Naive thymus-derived CD8-positive, alpha-beta T cell (primary cell): Measurements from ENCODE around the gene FAM163B. TPM values are rescaled to one million over a fixed set of nuclear protein-coding genes. Genes with fewer than 3 reads are reported as not detected.

Experiments used
- ATAC-seq, 2 donors: fragments of 150-1000 bp; cut with Tn5 transposase in 1 of 2; sonication (Bioruptor Pico), chemical (Tn5 transposase) in 1 of 2; 1 replicate in 1 of 2; 2 replicates in 1 of 2; pipeline ENCODE4 v1.10.0; 2021; ENCODE audit warnings: mild to moderate bottlenecking in 2 of 2, moderate library complexity in 2 of 2
- POLR2A ChIA-PET: fragments of 350-600 bp; sonication (Branson Sonifier 250); formaldehyde crosslinking; loops from one replicate; lab custom pipeline; 2021; ENCODE audit warnings: antibody characterized with exemption; lab: Charles Lee
- DNase-seq, 10 donors: peaks; one replicate each; pipeline versions ENCODE4 v3.0.0 to v3.0.0-alpha.2; 2020 to 2022
- H3K27ac Mint-ChIP-seq, 10 donors: one replicate each; pipeline ENCODE4 v1.8.0; 2020 to 2022; ENCODE audit warnings: mild to moderate bottlenecking in 10 of 10, mixed read lengths in 10 of 10, moderate library complexity in 4 of 10, inconsistent platforms in 1 of 10
- H3K27me3 Mint-ChIP-seq, 5 donors: one replicate each; pipeline ENCODE4 v1.8.0; 2021 to 2022; ENCODE audit warnings: mixed read lengths in 5 of 5
- H3K36me3 Mint-ChIP-seq, 3 donors: one replicate each; pipeline ENCODE4 v1.8.0; 2020 to 2022; ENCODE audit warnings: mixed read lengths in 3 of 3, mild to moderate bottlenecking in 2 of 3, inconsistent platforms in 1 of 3
- H3K4me1 Mint-ChIP-seq, 4 donors: one replicate each; pipeline ENCODE4 v1.8.0; 2021 to 2022; ENCODE audit warnings: mixed read lengths in 4 of 4
- H3K4me3 Mint-ChIP-seq, 10 donors: one replicate each; pipeline ENCODE4 v1.8.0; 2020 to 2022; ENCODE audit warnings: mild to moderate bottlenecking in 10 of 10, mixed read lengths in 10 of 10, moderate library complexity in 6 of 10, inconsistent platforms in 1 of 10
- H3K9me3 Mint-ChIP-seq, 9 donors: one replicate each; pipeline ENCODE4 v1.8.0; 2020 to 2022; ENCODE audit warnings: mixed read lengths in 9 of 9, mild to moderate bottlenecking in 3 of 9, inconsistent platforms in 1 of 9, moderate library complexity in 1 of 9
- polyA plus RNA-seq, 3 donors: library from polyadenylated mRNA; unstranded; fragments of 300-500 nt; fragmentation: Illumina TruSeq; gene quantifications; one replicate each; pipeline ENCODE4 v1.2.3, GENCODE V29; 2021
- total RNA-seq, 8 experiments: library from RNA in 2 of 8; stranded (reverse) in 2 of 8; gene quantifications; one replicate each; pipeline ENCODE4 v1.2.3 and lab custom pipeline; 2021 to 2026

The FAM163B gene
- total and polyA plus RNA-seq, 5 experiments from 2014 or later, result not detected

DNA sequence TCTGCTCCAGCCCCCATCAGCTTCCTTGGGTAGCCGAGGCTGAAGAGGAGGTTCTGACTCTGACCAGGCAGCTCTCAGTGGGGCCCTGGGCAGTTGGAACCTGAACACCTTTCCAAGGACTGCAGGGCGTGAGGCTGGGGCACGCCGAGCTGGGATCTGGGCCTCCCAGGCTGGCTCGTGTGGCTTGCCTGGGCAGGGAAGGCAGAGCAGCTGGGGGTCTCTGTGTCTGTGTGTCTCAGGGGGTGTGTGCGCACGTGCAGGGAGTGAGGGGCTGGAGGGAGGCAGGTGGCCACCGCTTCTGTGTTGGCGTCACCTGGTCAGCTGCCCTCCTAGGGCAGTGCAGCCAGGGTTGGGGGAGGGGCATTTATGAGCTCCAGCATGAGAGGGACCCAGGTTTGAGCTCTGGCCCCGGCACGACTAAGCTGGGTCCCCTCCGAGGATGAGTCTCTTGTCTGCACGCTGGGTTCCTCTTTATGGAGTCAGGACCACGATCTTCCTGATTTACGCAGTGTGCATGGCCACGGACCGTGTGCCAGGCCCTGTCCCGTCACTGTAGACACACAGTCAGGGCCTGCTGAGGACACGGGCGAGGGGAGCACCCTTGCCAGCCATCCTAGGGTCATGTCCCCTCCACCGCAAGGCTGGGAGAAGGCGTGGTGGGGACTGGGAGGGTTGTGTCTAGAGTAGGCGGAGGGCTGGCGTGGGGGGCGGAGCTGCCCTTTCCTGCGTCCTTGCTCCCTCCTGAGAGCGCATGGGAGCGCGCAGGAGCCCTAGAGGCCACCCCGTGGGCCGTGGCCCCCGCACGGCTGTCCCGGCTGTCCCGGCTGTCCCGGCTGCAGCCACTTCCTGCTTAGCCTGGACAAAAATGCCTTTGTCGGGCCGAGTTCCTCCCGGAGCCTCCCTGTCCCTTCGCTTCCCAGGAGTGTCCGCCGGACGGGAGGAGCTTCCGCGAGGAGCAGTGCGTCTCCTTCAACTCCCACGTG, 70.0 kb downstream of the FAM163B start:
- Mint-ChIP-seq H3K4me3 (peak overlapping the region in 3 of 10 donors; percentile 23 to 50 (median 25)), H3K27me3 (peaks cover 0 to 8% (median 0%) of the 10 kb centered on the region in 5 donors), H3K4me1 (peaks cover 7 to 17% (median 10%) of the 10 kb centered on the region in 4 donors), H3K9me3 (no peaks in the 10 kb centered on the region), H3K27ac (peak overlapping the region in 2 of 10 donors; percentile 11 to 40), H3K36me3 (no peaks in the 10 kb centered on the region)
- DNase-seq (no peak), ATAC-seq (no peak)
- POLR2A ChIA-PET, result no interaction called here

DNA sequence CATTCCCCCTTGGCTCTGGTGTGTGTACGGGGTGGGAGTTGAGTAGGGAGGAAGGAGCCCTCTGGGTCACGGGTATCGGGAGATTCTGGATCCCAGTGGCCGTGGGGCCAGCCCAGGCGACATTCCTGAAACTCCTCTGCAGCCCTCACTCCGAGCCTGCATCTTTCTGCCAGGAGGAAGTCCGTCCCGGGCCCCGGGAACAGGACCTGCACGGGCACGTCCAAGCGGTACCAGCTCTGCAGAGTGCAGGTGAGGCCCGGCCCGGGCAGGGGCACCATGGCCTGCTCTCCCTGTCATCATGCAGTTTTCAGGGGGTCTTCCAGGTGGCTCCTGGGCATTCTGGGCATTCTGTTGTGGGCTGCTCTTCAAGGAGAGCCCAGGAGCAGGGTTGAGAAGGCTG, 71.0 kb downstream of the FAM163B start:
- DNase-seq (no peak), ATAC-seq (no peak)
- Mint-ChIP-seq H3K9me3 (no peaks in the 10 kb centered on the region), H3K27ac (peak overlapping the region in 1 of 10 donors; percentile 57), H3K4me1 (peaks cover 9 to 23% (median 19%) of the 10 kb centered on the region in 4 donors), H3K4me3 (no peak overlapping the region), H3K27me3 (peaks cover 0 to 11% (median 0%) of the 10 kb centered on the region in 5 donors), H3K36me3 (no peaks in the 10 kb centered on the region)
- POLR2A ChIA-PET, result no interaction called here

GRCh38 chr9:133537257-133537656, 71.9 kb downstream of the FAM163B start:
- no peak overlapping the region for H3K27ac Mint-ChIP-seq
- ATAC-seq (no peak), DNase-seq (no peak)
- no peaks in the 10 kb centered on the region for H3K36me3 Mint-ChIP-seq
- no peak overlapping the region for H3K4me3 Mint-ChIP-seq
- no peaks in the 10 kb centered on the region for H3K9me3 Mint-ChIP-seq
- POLR2A ChIA-PET, result no interaction called here
- H3K27me3 Mint-ChIP-seq, result peaks cover 0 to 13% (median 0%) of the 10 kb centered on the region in 5 donors
- H3K4me1 Mint-ChIP-seq, result peaks cover 11 to 30% (median 25%) of the 10 kb centered on the region in 4 donors

DNA sequence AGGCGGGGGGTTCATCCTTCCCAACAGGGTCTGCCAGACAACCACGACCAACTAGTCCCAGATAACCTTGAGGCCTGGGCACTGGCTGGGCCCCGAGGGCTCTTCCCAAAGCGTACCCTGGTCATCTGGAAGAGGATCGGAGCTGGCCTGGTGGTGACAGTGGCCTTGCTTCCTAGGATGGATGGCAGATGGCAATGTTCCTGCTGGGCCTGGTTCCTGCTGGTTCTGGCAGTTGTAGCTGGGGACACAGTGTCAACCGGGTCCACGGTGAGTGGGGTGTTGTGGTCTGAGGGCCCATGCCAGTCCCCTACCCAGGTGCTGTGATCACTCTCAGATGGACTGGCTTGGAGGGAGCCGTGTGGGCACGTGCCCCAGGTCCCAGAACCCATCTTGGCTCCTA, 72.7 kb downstream of the FAM163B start:
- Mint-ChIP-seq H3K4me3 (no peak overlapping the region), H3K4me1 (peaks cover 11 to 30% (median 25%) of the 10 kb centered on the region in 4 donors), H3K27me3 (peaks cover 0 to 14% (median 0%) of the 10 kb centered on the region in 5 donors), H3K9me3 (no peaks in the 10 kb centered on the region), H3K27ac (peak overlapping the region in 1 of 10 donors; percentile 70), H3K36me3 (no peaks in the 10 kb centered on the region)
- ATAC-seq (no peak), DNase-seq (no peak)
- POLR2A ChIA-PET, result no interaction called here

DNA sequence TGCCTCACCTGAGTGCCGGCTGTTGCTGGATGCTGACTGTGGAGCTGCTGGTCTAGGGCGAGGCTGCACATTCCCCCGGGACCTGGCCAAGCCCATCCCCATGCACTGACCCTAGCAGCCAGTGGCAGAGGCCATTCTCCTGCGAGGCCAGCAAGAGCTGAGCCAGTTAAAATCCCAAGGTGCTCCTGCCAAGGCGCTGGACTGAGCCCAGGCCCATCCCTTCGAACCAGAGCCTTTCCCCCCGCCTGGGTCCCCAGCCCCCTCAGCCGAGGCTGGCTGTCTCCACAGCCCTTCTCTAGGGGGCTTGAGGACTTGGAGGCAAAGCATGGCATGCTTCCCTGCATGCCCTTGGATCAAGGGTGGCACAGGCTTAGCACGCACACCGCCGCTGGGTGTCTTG, 73.1 kb downstream of the FAM163B start:
- H3K4me1 Mint-ChIP-seq, result peaks cover 11 to 30% (median 25%) of the 10 kb centered on the region in 4 donors
- peak overlapping the region in 1 of 10 donors; percentile 70 for H3K27ac Mint-ChIP-seq
- no peaks in the 10 kb centered on the region for H3K36me3 Mint-ChIP-seq
- no peak for ATAC-seq
- H3K27me3 Mint-ChIP-seq, result peaks cover 0 to 14% (median 0%) of the 10 kb centered on the region in 5 donors
- no peak for DNase-seq
- peak overlapping the region in 3 of 10 donors; percentile 26 to 63 (median 59) for H3K4me3 Mint-ChIP-seq
- H3K9me3 Mint-ChIP-seq, result no peaks in the 10 kb centered on the region
- POLR2A ChIA-PET, result no interaction called here

DNA sequence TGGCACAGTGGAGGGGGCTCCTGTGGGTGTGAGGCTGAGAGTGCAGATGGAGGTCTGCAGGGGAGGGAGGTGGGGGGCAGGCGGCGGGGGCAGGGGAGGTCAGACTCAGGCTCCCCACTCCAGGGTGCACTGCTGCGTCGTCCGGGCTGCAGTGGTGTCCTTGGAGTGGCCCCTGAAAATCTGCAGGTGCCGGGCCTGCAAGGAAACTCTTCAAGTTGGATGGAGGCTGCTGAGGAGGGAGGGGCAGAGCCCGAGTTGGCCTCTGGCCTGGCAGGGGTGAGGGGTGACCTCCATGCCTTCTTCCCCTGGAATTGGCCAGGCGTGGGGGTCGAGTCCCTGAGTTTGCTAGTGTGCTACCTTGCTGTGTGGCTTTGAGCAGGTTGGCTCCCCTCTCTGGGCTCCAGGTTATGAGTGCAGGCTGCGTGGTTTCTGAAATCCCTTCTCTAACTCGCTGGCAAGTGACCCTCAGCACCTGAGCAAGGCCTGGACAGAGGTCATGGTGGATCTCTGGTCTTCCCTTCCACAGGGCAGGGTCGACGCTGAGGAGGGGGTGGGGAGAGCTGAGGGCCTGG, 73.8 kb downstream of the FAM163B start:
- POLR2A ChIA-PET, result interaction anchor here (1.9 kb wide), 1 partner anchor 26 kb away, joined by 14 read pairs; no protein-coding TSS in a partner anchor
- Mint-ChIP-seq H3K9me3 (no peaks in the 10 kb centered on the region), H3K36me3 (no peaks in the 10 kb centered on the region), H3K4me3 (peak overlapping the region in 6 of 10 donors; percentile 4 to 63 (median 50)), H3K27me3 (peaks cover 0 to 13% (median 0%) of the 10 kb centered on the region in 5 donors), H3K4me1 (peaks cover 11 to 30% (median 24%) of the 10 kb centered on the region in 4 donors), H3K27ac (peak overlapping the region in 4 of 10 donors; percentile 21 to 70 (median 40))
- DNase-seq, result no peak
- ATAC-seq, result no peak

DNA sequence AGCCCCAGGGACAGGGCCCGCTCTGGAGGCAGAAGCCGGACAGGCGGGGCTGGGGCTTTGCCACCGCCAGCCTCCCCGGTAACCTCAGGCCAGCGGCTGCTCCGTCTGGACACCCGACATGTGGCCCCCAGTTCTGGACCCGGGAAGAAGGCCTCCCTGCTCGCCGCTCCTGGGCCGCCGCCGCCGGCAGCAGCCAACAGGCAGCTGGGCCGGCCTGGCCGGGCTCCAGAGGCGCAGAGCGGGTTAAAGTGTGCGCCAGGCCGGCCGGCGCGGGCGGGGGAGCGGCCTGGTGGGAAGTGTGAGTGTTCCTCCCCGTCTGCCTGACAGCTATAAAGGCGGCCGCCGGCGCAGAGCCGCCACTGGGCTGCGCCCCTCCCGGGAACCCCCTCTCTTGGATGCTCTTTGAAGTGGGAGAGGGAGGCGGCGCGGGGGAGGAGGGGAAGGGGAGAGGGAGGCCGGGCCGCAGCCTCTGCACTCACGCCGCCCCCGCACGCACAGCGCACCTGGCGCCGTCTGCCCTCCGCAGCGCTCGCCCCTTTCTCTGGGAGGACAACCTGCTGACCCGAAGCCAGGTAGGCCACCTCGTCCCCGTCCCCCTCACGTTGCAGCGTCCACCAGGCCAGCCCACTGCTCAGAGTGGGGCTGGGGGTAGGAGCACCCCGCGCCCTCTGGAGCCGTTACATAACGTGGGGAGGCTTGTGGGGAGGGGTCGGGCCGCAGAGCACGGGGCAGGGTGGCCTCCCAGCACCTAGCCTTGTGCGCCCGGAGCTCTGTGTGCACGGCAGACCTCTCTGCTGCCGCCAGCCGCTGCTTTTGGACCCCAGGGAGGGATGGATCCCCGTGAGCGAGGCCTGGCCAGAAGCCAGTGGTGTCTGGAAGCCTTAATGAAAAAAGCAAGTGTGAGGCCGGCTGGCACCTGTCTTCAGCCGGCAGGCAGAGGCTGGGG, 74.6 kb downstream of the FAM163B start, which contains the start of gene ADAMTSL2:
Gene ADAMTSL2, plus strand, starts transcription at position 359 of the 946 bp plus-strand sequence. CDS start 2,009 bp downstream, outside the sequence.
- Mint-ChIP-seq H3K9me3 (no peaks in the 10 kb centered on the region), H3K36me3 (no peaks in the 10 kb centered on the region), H3K27me3 (peaks cover 0 to 11% (median 0%) of the 10 kb centered on the region in 5 donors), H3K4me3 (peak within 1 kb of the TSS; percentile 42 to 80 (median 64)), H3K4me1 (peaks cover 11 to 30% (median 22%) of the 10 kb centered on the region in 4 donors), H3K27ac (peak within 1 kb of the TSS in 7 of 10 donors; percentile 21 to 75 (median 56))
- POLR2A ChIA-PET, result interaction anchor here (1.9 kb wide), 1 partner anchor 25 kb away, joined by 14 read pairs; no protein-coding TSS in a partner anchor
- DNase-seq (peak; percentile 17 to 78 (median 60)), ATAC-seq (peak; percentile 87 to 90)

GRCh38 chr9:133533857-133534256, 75.3 kb downstream of the FAM163B start:
- DNase-seq, result peak in 1 of 10 donors; percentile 15

DNA sequence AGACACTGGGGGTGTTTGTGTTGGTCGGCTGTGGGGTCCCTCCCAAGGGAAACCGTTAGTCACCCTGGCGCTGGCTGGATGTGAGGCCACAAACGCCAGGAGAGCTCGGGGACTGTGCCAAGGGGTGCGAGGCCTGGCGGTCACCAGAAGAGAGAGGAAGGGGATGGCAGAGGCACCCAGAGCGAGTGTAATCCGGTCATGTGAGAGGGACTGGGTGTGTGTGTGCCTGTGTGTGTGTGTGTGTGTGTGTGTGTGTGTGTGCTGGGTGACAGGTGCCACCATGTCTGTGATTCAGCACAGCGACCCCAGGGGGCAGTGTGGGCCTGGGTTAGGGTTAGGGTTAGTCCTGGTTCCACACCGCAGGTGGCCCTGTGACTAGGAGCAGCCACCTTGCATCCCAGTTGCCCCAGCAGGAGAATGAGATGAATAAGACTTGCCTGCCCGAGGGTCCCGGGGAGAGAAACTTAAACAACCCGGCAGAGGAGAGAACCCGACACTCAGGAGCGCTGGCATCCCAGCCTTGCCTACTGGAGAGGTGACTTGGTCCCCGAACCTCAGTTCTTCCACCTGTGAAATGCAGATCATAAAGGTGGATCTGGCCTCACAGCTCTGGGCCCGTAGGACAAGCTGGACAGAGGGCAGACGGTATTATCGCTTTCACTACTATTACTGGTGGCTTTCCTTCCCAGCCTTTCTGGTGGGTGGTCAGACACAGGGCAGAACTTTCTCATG, 76.1 kb downstream of the FAM163B start:
- peak; percentile 37 to 63 for ATAC-seq
- Mint-ChIP-seq H3K4me1 (peaks cover 6 to 21% (median 17%) of the 10 kb centered on the region in 4 donors), H3K27me3 (peaks cover 0 to 8% (median 0%) of the 10 kb centered on the region in 5 donors), H3K9me3 (no peaks in the 10 kb centered on the region), H3K27ac (peak overlapping the region in 9 of 10 donors; percentile 28 to 83 (median 72)), H3K36me3 (no peaks in the 10 kb centered on the region), H3K4me3 (peak overlapping the region; percentile 28 to 80 (median 64))
- POLR2A ChIA-PET, result no interaction called here
- peak; percentile 36 to 87 (median 63) for DNase-seq

More at GRCh38 chr9:133533857-133534256, 75.3 kb downstream of the FAM163B start:
- Mint-ChIP-seq H3K36me3 (no peaks in the 10 kb centered on the region), H3K4me3 (peak overlapping the region in 6 of 10 donors; percentile 52 to 71 (median 64)), H3K27me3 (peaks cover 0 to 8% (median 0%) of the 10 kb centered on the region in 5 donors), H3K27ac (peak overlapping the region in 5 of 10 donors; percentile 34 to 75 (median 70)), H3K9me3 (no peaks in the 10 kb centered on the region), H3K4me1 (peaks cover 7 to 24% (median 18%) of the 10 kb centered on the region in 4 donors)
- POLR2A ChIA-PET, result interaction anchor here (1.9 kb wide), 1 partner anchor 24 kb away, joined by 14 read pairs; no protein-coding TSS in a partner anchor
- no peak for ATAC-seq

DNA sequence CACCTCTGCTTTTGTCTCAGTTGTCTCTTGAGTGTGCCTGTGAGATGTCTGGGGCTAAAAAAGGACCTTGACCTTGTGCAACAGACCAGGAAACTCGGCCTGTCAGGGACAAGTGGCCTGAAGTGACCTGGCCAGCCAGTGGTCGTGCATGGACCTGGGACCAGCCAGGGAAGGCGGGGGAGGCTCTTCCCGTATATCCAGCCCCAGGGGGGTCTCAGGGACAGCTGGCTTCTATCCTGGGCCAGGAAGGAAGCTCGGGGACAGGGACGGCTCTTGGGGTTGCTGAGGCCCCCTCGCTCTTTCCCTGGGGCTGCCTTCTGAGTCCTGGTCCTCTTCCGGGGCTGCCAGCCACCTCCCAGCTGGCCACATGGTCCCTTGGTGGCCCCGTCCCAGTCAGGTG, 77.9 kb downstream of the FAM163B start:
- H3K4me3 Mint-ChIP-seq, result no peak overlapping the region

GRCh38 chr9:133529874-133530273, 79.3 kb downstream of the FAM163B start:
- Mint-ChIP-seq H3K4me3 (no peak overlapping the region), H3K27ac (no peak overlapping the region), H3K36me3 (no peaks in the 10 kb centered on the region), H3K4me1 (peaks cover 9 to 32% (median 22%) of the 10 kb centered on the region in 4 donors), H3K27me3 (peaks cover 0 to 6% (median 0%) of the 10 kb centered on the region in 5 donors), H3K9me3 (no peaks in the 10 kb centered on the region)
- DNase-seq (no peak), ATAC-seq (no peak)
- POLR2A ChIA-PET, result no interaction called here

More for the DNA sequence above, 77.9 kb downstream of the FAM163B start:
- peaks cover 11 to 32% (median 23%) of the 10 kb centered on the region in 4 donors for H3K4me1 Mint-ChIP-seq
- no peak overlapping the region for H3K27ac Mint-ChIP-seq
- peaks cover 0 to 8% (median 0%) of the 10 kb centered on the region in 5 donors for H3K27me3 Mint-ChIP-seq
- no peaks in the 10 kb centered on the region for H3K36me3 Mint-ChIP-seq
- no peak for ATAC-seq
- H3K9me3 Mint-ChIP-seq, result no peaks in the 10 kb centered on the region
- POLR2A ChIA-PET, result no interaction called here
- DNase-seq, result no peak
